Dendritic cell treated with granulocyte-macrophage colony-stimulating factor and Interleukin-4, amounts not matched to agents 40 ng/mL and 50 ng/mL, for 4 days (primary cell): ENCODE results near the gene MEIS3.

Experiments used
- H3K27ac Mint-ChIP-seq: one replicate; pipeline ENCODE4 v1.8.0; 2022; ENCODE audit warnings: mild to moderate bottlenecking, mixed read lengths
- H3K27me3 Mint-ChIP-seq: one replicate; pipeline ENCODE4 v1.8.0; 2022; ENCODE audit warnings: mild to moderate bottlenecking, mixed read lengths
- H3K36me3 Mint-ChIP-seq: one replicate; pipeline ENCODE4 v1.8.0; 2022; ENCODE audit warnings: low read depth, mixed read lengths
- H3K4me1 Mint-ChIP-seq: one replicate; pipeline ENCODE4 v1.8.0; 2022; ENCODE audit warnings: low read depth, mixed read lengths
- H3K4me3 Mint-ChIP-seq: one replicate; pipeline ENCODE4 v1.8.0; 2022; ENCODE audit warnings: mild to moderate bottlenecking, moderate library complexity, mixed read lengths
- H3K9me3 Mint-ChIP-seq: one replicate; pipeline ENCODE4 v1.8.0; 2022; ENCODE audit warnings: mixed read lengths
- intact Hi-C: fragments of 100-400 bp; cut with micrococcal nuclease; formaldehyde crosslinking; loops from one replicate; pipeline ENCODE4 v1.15.0; 2022

The MEIS3 gene

GRCh38 chr19:47445937-47446402 lies 26.6 kb upstream of the MEIS3 start:
- H3K27ac Mint-ChIP-seq, result no peak overlapping the region
- no peak overlapping the region for H3K4me3 Mint-ChIP-seq

GRCh38 chr19:47445527-47445926 lies 26.2 kb upstream of the MEIS3 start:
- Mint-ChIP-seq H3K27me3 (peaks cover 83% of the 10 kb centered on the region), H3K4me3 (no peak overlapping the region), H3K36me3 (no peaks in the 10 kb centered on the region), H3K27ac (no peak overlapping the region), H3K4me1 (peaks cover 44% of the 10 kb centered on the region), H3K9me3 (peaks cover 9% of the 10 kb centered on the region)
- intact Hi-C loops, result no loop called here

More at GRCh38 chr19:47445937-47446402, 26.6 kb upstream of the MEIS3 start:
- Mint-ChIP-seq H3K9me3 (peaks cover 9% of the 10 kb centered on the region), H3K36me3 (no peaks in the 10 kb centered on the region), H3K4me1 (peaks cover 44% of the 10 kb centered on the region), H3K27me3 (peaks cover 84% of the 10 kb centered on the region)
- intact Hi-C loops, result no loop called here

- Mint-ChIP-seq H3K36me3 (no peaks in the 10 kb centered on the region), H3K27me3 (peaks cover 78% of the 10 kb centered on the region), H3K4me1 (peaks cover 44% of the 10 kb centered on the region), H3K27ac (no peak overlapping the region), H3K4me3 (no peak overlapping the region), H3K9me3 (peaks cover 9% of the 10 kb centered on the region)
- intact Hi-C loops, result no loop called here
These were observed 25.1 kb upstream of the MEIS3 start for GRCh38 chr19:47444388-47444821.

- Mint-ChIP-seq H3K4me1 (peaks cover 44% of the 10 kb centered on the region), H3K27me3 (peaks cover 74% of the 10 kb centered on the region), H3K36me3 (no peaks in the 10 kb centered on the region), H3K4me3 (no peak overlapping the region), H3K27ac (no peak overlapping the region), H3K9me3 (peaks cover 9% of the 10 kb centered on the region)
- intact Hi-C loops, result no loop called here
These were observed 24.0 kb upstream of the MEIS3 start for GRCh38 chr19:47443331-47443730.

GRCh38 chr19:47438793-47439220 lies 19.5 kb upstream of the MEIS3 start:
- Mint-ChIP-seq H3K9me3 (no peaks in the 10 kb centered on the region), H3K27ac (no peak overlapping the region), H3K4me3 (no peak overlapping the region), H3K27me3 (peaks cover 64% of the 10 kb centered on the region), H3K4me1 (peaks cover 15% of the 10 kb centered on the region), H3K36me3 (no peaks in the 10 kb centered on the region)
- intact Hi-C loops, result loop anchor here (5.0 to 10.0 kb wide), 2 partner anchors 46 to 78 kb away; partner anchors contain the start of genes KPTN and NAPA

GRCh38 chr19:47437500-47437899 lies 18.2 kb upstream of the MEIS3 start:
- no peaks in the 10 kb centered on the region for H3K36me3 Mint-ChIP-seq
- no peak overlapping the region for H3K4me3 Mint-ChIP-seq
- no peaks in the 10 kb centered on the region for H3K9me3 Mint-ChIP-seq
- H3K4me1 Mint-ChIP-seq, result peaks cover 6% of the 10 kb centered on the region
- H3K27ac Mint-ChIP-seq, result no peak overlapping the region
- intact Hi-C loops, result loop anchor here (5.0 to 10.0 kb wide), 2 partner anchors 47 to 80 kb away; partner anchors contain the start of genes KPTN and NAPA
- H3K27me3 Mint-ChIP-seq, result peaks cover 52% of the 10 kb centered on the region

- H3K9me3 Mint-ChIP-seq, result no peaks in the 10 kb centered on the region
- no peaks in the 10 kb centered on the region for H3K36me3 Mint-ChIP-seq
- H3K4me3 Mint-ChIP-seq, result no peak overlapping the region
- H3K27ac Mint-ChIP-seq, result no peak overlapping the region
- peaks cover 11% of the 10 kb centered on the region for H3K4me1 Mint-ChIP-seq
- peaks cover 47% of the 10 kb centered on the region for H3K27me3 Mint-ChIP-seq
- intact Hi-C loops, result loop anchor here (1.0 to 10.0 kb wide), 4 partner anchors 48 to 270 kb away; partner anchors contain the start of genes KPTN and NAPA
These were observed 17.5 kb upstream of the MEIS3 start for GRCh38 chr19:47436712-47437401.

- H3K27me3 Mint-ChIP-seq, result peaks cover 43% of the 10 kb centered on the region
- no peaks in the 10 kb centered on the region for H3K9me3 Mint-ChIP-seq
- H3K4me1 Mint-ChIP-seq, result peaks cover 12% of the 10 kb centered on the region
- H3K4me3 Mint-ChIP-seq, result no peak overlapping the region
- H3K27ac Mint-ChIP-seq, result no peak overlapping the region
- intact Hi-C loops, result loop anchor here (1.0 to 10.0 kb wide), 4 partner anchors 49 to 271 kb away; partner anchors contain the start of genes KPTN and NAPA
- no peaks in the 10 kb centered on the region for H3K36me3 Mint-ChIP-seq
These were observed 16.6 kb upstream of the MEIS3 start for GRCh38 chr19:47435883-47436417.

GRCh38 chr19:47435196-47435595 lies 15.9 kb upstream of the MEIS3 start:
- peaks cover 41% of the 10 kb centered on the region for H3K27me3 Mint-ChIP-seq
- no peak overlapping the region for H3K27ac Mint-ChIP-seq
- no peaks in the 10 kb centered on the region for H3K9me3 Mint-ChIP-seq
- peaks cover 17% of the 10 kb centered on the region for H3K4me1 Mint-ChIP-seq
- no peaks in the 10 kb centered on the region for H3K36me3 Mint-ChIP-seq
- no peak overlapping the region for H3K4me3 Mint-ChIP-seq
- intact Hi-C loops, result loop anchor here (5.0 to 10.0 kb wide), 2 partner anchors 50 to 82 kb away; partner anchors contain the start of genes KPTN and NAPA

- peaks cover 37% of the 10 kb centered on the region for H3K27me3 Mint-ChIP-seq
- H3K4me1 Mint-ChIP-seq, result peaks cover 25% of the 10 kb centered on the region
- H3K4me3 Mint-ChIP-seq, result no peak overlapping the region
- no peaks in the 10 kb centered on the region for H3K36me3 Mint-ChIP-seq
- intact Hi-C loops, result loop anchor here (10.0 kb wide), 1 partner anchor 51 kb away; the partner anchor contains the start of gene KPTN
- no peak overlapping the region for H3K27ac Mint-ChIP-seq
- no peaks in the 10 kb centered on the region for H3K9me3 Mint-ChIP-seq
These were observed 14.8 kb upstream of the MEIS3 start for GRCh38 chr19:47434088-47434487.

GRCh38 chr19:47433121-47433520 lies 13.8 kb upstream of the MEIS3 start:
- H3K27ac Mint-ChIP-seq, result no peak overlapping the region
- H3K36me3 Mint-ChIP-seq, result no peaks in the 10 kb centered on the region
- peaks cover 31% of the 10 kb centered on the region for H3K27me3 Mint-ChIP-seq
- H3K4me3 Mint-ChIP-seq, result no peak overlapping the region
- H3K4me1 Mint-ChIP-seq, result peaks cover 25% of the 10 kb centered on the region
- intact Hi-C loops, result loop anchor here (10.0 kb wide), 1 partner anchor 52 kb away; the partner anchor contains the start of gene KPTN
- H3K9me3 Mint-ChIP-seq, result no peaks in the 10 kb centered on the region

GRCh38 chr19:47432499-47432898 lies 13.2 kb upstream of the MEIS3 start:
- H3K9me3 Mint-ChIP-seq, result no peaks in the 10 kb centered on the region
- no peak overlapping the region for H3K27ac Mint-ChIP-seq
- H3K4me1 Mint-ChIP-seq, result peaks cover 25% of the 10 kb centered on the region
- H3K36me3 Mint-ChIP-seq, result no peaks in the 10 kb centered on the region
- intact Hi-C loops, result loop anchor here (10.0 kb wide), 1 partner anchor 52 kb away; the partner anchor contains the start of gene KPTN
- peaks cover 25% of the 10 kb centered on the region for H3K27me3 Mint-ChIP-seq
- H3K4me3 Mint-ChIP-seq, result no peak overlapping the region

GRCh38 chr19:47432091-47432490 lies 12.8 kb upstream of the MEIS3 start:
- Mint-ChIP-seq H3K27ac (no peak overlapping the region), H3K9me3 (no peaks in the 10 kb centered on the region), H3K36me3 (no peaks in the 10 kb centered on the region), H3K4me1 (peaks cover 24% of the 10 kb centered on the region), H3K4me3 (no peak overlapping the region), H3K27me3 (peaks cover 21% of the 10 kb centered on the region)
- intact Hi-C loops, result loop anchor here (10.0 kb wide), 1 partner anchor 53 kb away; the partner anchor contains the start of gene KPTN
